WTC11 (cell line): ENCODE data around the gene CHKA.

Experiments used
- NFATC4 ChIP-seq: fragments of 250-450 bp; sonication (Bioruptor Pico); IDR thresholded peaks from 2 replicates; pipeline ENCODE4 v1.9.0; 2021; ENCODE audit warnings: mild to moderate bottlenecking
- TF ChIP-seq, protein P1 (sequence below): sonication (generic); formaldehyde crosslinking; IDR thresholded peaks from 2 replicates; pipeline ENCODE4 v1.8.1; 2022; ENCODE audit warnings: mild to moderate bottlenecking, missing genetic modification reagents, moderate library complexity, borderline replicate concordance

DNA sequence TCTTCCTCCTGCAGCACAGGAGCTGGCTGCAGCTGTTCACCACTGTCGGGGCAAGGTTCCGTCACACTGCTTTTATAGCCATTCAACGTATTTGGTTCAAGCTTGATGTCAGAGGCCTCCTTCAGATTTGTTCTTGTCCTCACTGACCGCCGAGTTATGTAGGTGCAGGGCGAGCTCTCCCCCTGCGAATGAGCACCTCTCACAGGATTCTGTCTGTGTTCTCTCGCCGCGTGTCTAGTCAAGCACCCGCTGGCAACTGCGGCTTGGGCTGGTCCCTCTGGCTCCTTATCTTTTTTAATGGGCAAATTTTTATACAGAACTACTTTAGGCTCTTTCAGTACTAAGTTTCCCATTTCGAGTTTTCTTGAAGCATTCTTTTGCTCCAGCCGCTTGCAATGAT is 37.4 kb upstream of the CHKA start:
- TF ChIP-seq, protein P1, sequence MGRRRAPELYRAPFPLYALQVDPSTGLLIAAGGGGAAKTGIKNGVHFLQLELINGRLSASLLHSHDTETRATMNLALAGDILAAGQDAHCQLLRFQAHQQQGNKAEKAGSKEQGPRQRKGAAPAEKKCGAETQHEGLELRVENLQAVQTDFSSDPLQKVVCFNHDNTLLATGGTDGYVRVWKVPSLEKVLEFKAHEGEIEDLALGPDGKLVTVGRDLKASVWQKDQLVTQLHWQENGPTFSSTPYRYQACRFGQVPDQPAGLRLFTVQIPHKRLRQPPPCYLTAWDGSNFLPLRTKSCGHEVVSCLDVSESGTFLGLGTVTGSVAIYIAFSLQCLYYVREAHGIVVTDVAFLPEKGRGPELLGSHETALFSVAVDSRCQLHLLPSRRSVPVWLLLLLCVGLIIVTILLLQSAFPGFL (CRISPR knock-in tag) = no peak
- no peak for TF ChIP-seq NFATC4 (CRISPR knock-in tag)
